IMR-90 (cell line): ENCODE results near the gene IL18. TPM values are rescaled to one million over a fixed set of nuclear protein-coding genes. Genes with fewer than 3 reads are reported as not detected.

ENCODE experiments used
- ATAC-seq: fragments of 200-7000 bp; cut with Tn5 transposase; 2 replicates; pipeline ENCODE4 v1.9.1; 2020; ENCODE audit warnings: low read depth, mild to moderate bottlenecking, moderate library complexity
- BruUV-seq: library from RNA; stranded (reverse); fragments of 400-500 nt; replicated peaks from 2 replicates; lab custom pipeline; 2021; lab: Mats Ljungman, UMichigan
- CTCF ChIA-PET: fragments of 300-600 bp; formaldehyde crosslinking; extraction: SDS; loops from one replicate; lab custom pipeline; 2021; ENCODE audit warnings: antibody characterized with exemption; lab: Yijun Ruan, JAX
- POLR2A ChIA-PET: fragments of 300-600 bp; sonication (Branson Sonifier 250); formaldehyde crosslinking; loops from one replicate; lab custom pipeline; 2022; ENCODE audit warnings: antibody characterized with exemption; ENCODE audit not compliant: unreplicated experiment; lab: Charles Lee
- DNase-seq: peaks from one replicate; pipeline ENCODE4 v3.0.0; 2013
- H2AFZ ChIP-seq: replicated peaks from 2 replicates; pipeline ENCODE3; 2013; ENCODE audit warnings: low read length, mild to moderate bottlenecking; ENCODE audit not compliant: poor library complexity
- H2AK5ac ChIP-seq: 2 replicates; pipeline ENCODE4 v1.6.1; 2013; ENCODE audit warnings: low read depth, low read length, inconsistent platforms
- H2AK9ac ChIP-seq: replicated peaks from 2 replicates; pipeline ENCODE3; 2013; ENCODE audit warnings: mild to moderate bottlenecking, low read depth, low read length, moderate library complexity; ENCODE audit not compliant: poor library complexity
- H2BK120ac ChIP-seq: 2 replicates; pipeline ENCODE4 v1.6.1; 2013; ENCODE audit warnings: low read depth, low read length, inconsistent platforms
- H2BK15ac ChIP-seq: 3 replicates; pipeline ENCODE4 v1.6.1; 2013; ENCODE audit warnings: low read depth, low read length, inconsistent platforms
- H2BK20ac ChIP-seq: 2 replicates; pipeline ENCODE4 v1.6.1; 2013; ENCODE audit warnings: low read depth, mild to moderate bottlenecking, inconsistent platforms, low read length, moderate library complexity
- H2BK5ac ChIP-seq: 2 replicates; pipeline ENCODE4 v1.6.1; 2013; ENCODE audit warnings: mild to moderate bottlenecking, low read depth, low read length, inconsistent platforms; ENCODE audit not compliant: poor library complexity, severe bottlenecking
- H3K14ac ChIP-seq: replicated peaks from 2 replicates; pipeline ENCODE4 v1.6.1; 2013; ENCODE audit warnings: low read depth, low read length, inconsistent platforms
- H3K18ac ChIP-seq: 2 replicates; pipeline ENCODE4 v1.6.1; 2013; ENCODE audit warnings: low read depth, low read length, control low read depth
- H3K23ac ChIP-seq: 2 replicates; pipeline ENCODE4 v1.6.1; 2013; ENCODE audit warnings: low read depth, low read length, inconsistent platforms
- H3K27ac ChIP-seq: 2 replicates; pipeline ENCODE4 v1.5.1; 2013; ENCODE audit warnings: mild to moderate bottlenecking, control low read depth, low read length; ENCODE audit not compliant: insufficient read depth
- H3K27me3 ChIP-seq: 2 replicates; pipeline ENCODE4 v1.6.1; 2013; ENCODE audit warnings: low read length; ENCODE audit not compliant: control insufficient read depth, insufficient read depth
- H3K36me3 ChIP-seq: 2 replicates; pipeline ENCODE4 v1.6.1; 2013; ENCODE audit warnings: low read length, mixed read lengths; ENCODE audit not compliant: control insufficient read depth, insufficient read depth
- H3K4ac ChIP-seq: 2 replicates; pipeline ENCODE4 v1.6.1; 2013; ENCODE audit warnings: low read depth, low read length, inconsistent platforms
- H3K4me1 ChIP-seq: 2 replicates; pipeline ENCODE4 v1.6.1; 2013; ENCODE audit warnings: low read length, mixed read lengths; ENCODE audit not compliant: control insufficient read depth, insufficient read depth
- H3K4me2 ChIP-seq: 2 replicates; pipeline ENCODE4 v1.6.1; 2013; ENCODE audit warnings: low read depth, mild to moderate bottlenecking, control low read depth, low read length, moderate library complexity
- H3K4me3 ChIP-seq: 2 replicates; pipeline ENCODE4 v1.5.1; 2013; ENCODE audit warnings: low read depth, mild to moderate bottlenecking, control low read depth, low read length, moderate library complexity; ENCODE audit not compliant: insufficient read depth
- H3K56ac ChIP-seq: 2 replicates; pipeline ENCODE4 v1.6.1; 2013; ENCODE audit warnings: low read length, inconsistent platforms; ENCODE audit not compliant: insufficient read depth; ENCODE audit errors: extremely low read depth
- H3K79me1 ChIP-seq, 2 experiments: 2 replicates each; pipeline ENCODE4 v1.6.1; 2013; ENCODE audit warnings: low read length in 2 of 2, inconsistent platforms in 1 of 2, low read depth in 1 of 2
- H3K9ac ChIP-seq: 2 replicates; pipeline ENCODE4 v1.6.1; 2013; ENCODE audit warnings: low read depth, low read length, control low read depth
- H3K9me1 ChIP-seq: 2 replicates; pipeline ENCODE4 v1.6.1; 2013; ENCODE audit warnings: low read length, inconsistent platforms; ENCODE audit not compliant: insufficient read depth
- H3K9me3 ChIP-seq: 2 replicates; pipeline ENCODE4 v1.6.1; 2013; ENCODE audit warnings: low read length; ENCODE audit not compliant: control insufficient read depth, insufficient read depth
- H4K20me1 ChIP-seq: 2 replicates; pipeline ENCODE4 v1.6.1; 2013; ENCODE audit warnings: low read length, inconsistent platforms; ENCODE audit not compliant: insufficient read depth
- H4K5ac ChIP-seq: 2 replicates; pipeline ENCODE4 v1.6.1; 2013; ENCODE audit warnings: mild to moderate bottlenecking, low read depth, low read length, control low read depth
- H4K8ac ChIP-seq, 2 experiments: 2 replicates each; pipeline ENCODE4 v1.6.1; 2013; ENCODE audit warnings: low read depth in 2 of 2, low read length in 2 of 2, control low read depth in 1 of 2, inconsistent platforms in 1 of 2
- H4K91ac ChIP-seq: 2 replicates; pipeline ENCODE4 v1.6.1; 2013; ENCODE audit warnings: low read depth, low read length, inconsistent platforms; ENCODE audit not compliant: insufficient read depth
- CEBPB ChIP-seq: IDR thresholded peaks from 2 replicates; pipeline ENCODE4 v1.6.1; 2012; ENCODE audit warnings: low read depth, low read length, improper control_type of control experiment
- FOS ChIP-seq: fragments of 150-350 bp; IDR thresholded peaks from 2 replicates; pipeline ENCODE4 v1.6.1; 2016; ENCODE audit warnings: low read depth, low read length
- WGBS, 2 experiments: methylation state at CpG; one replicate each; pipeline versions ENCODE4 v1.1.5 to v1.1.7; 2013; ENCODE audit warnings: missing lambda C conversion rate in 2 of 2; ENCODE audit not compliant: insufficient read length in 1 of 2; ENCODE audit errors: extremely low coverage in 2 of 2; 5-methylcytosine and 5-hydroxymethylcytosine counted together
- dilution Hi-C: fragments of 300-500 bp; cut with HindIII; formaldehyde crosslinking; loops from one replicate; pipeline ENCODE4 v1.14.3; 2018; ENCODE audit warnings: low sequenced_read_pairs; ENCODE audit not compliant: unreplicated experiment
- in situ Hi-C: fragments of 300-500 bp; cut with MboI; formaldehyde crosslinking; loops from 3 replicates; pipeline ENCODE4 v1.14.3; 2019; ENCODE audit warnings: low sequenced_read_pairs, inconsistent platforms, mixed read lengths
- intact Hi-C: fragments of 100-400 bp; cut with micrococcal nuclease; formaldehyde crosslinking; loops from 2 replicates; pipeline ENCODE4 v1.10.0; 2022
- polyA plus RNA-seq, 3 experiments: library from polyadenylated mRNA; depleted of rRNA; stranded (reverse); fragments of >200 nt; gene quantifications; 2 replicates each; pipeline ENCODE4 v1.2.3, GENCODE V29; 2012; ENCODE audit warnings: low replicate concordance in 1 of 3
- total RNA-seq: library from RNA; depleted of rRNA; stranded (reverse); fragments of >200 nt; gene quantifications from 2 replicates; pipeline ENCODE4 v1.2.3, GENCODE V29; 2012

Gene IL18
- total and polyA plus RNA-seq, 2 of the 4 experiments (the other 2 are of a cell fraction) = 0.54 to 0.96 TPM

DNA sequence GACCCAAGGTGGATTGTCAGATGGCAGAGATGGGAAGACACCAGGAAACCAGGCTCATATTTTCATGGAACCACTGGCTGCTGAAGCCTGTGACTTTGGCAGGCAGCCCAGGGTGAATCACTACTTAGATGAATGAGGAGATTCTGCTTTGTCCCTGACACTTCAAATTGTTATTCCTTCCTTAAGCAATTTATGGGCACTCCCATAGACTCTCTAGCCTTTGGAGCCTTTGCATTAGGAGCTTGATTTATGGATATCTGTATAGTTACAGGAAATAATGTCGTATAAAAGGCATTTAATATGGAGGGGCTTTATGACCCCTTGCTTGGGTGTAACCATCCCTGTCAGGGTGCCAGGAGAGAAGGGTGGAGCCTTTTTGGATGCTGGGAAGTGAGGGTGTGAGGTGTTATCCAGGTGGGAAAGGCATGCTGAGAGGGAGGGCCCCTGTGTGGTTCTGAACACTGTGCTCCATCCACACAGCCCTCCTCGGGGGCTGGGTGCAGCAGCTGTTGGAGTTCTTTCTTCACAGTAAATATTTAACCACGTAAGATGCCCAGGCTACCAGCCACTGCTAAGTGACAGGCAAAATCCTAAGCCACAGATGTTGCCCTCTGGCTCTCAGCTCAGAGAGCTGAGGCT lies 35.3 kb downstream of the IL18 start:
- no CpG with 5 or more reads among the region's 3 CpGs for WGBS, 2 experiments
- in situ Hi-C loops = no loop called here
- DNase-seq (peak; percentile 85), ATAC-seq (peak; percentile 90)
- Histone ChIP-seq H3K9me3 (no peaks in the 10 kb centered on the region), H3K14ac (peak overlapping the region; percentile 16; the same call in 1 of the 2 replicates), H2BK15ac (peak overlapping the region; percentile 40; the same call in 1 of the 3 replicates), H4K20me1 (no peaks in the 10 kb centered on the region), H4K8ac (0 out of 4 replicates have a peak overlapping the region, but pooled peaks of 1 of the 2 experiments have one; percentile 19), H3K56ac (no peak overlapping the region), H2AK9ac (no peak overlapping the region), H2BK20ac (peak overlapping the region; percentile 44; the same call in 1 of the 2 replicates), H2BK120ac (peak overlapping the region; percentile 49; the same call in 1 of the 2 replicates), H3K9me1 (peaks cover 6% of the 10 kb centered on the region), H2AFZ (peak overlapping the region; percentile 51), H3K79me1 (no peaks in the 10 kb centered on the region), H3K18ac (no peak overlapping the region), H3K4ac (peak overlapping the region; percentile 52), H4K91ac (peak overlapping the region; percentile 25; the same call in 1 of the 2 replicates), H3K4me3 (no peak overlapping the region), H3K4me1 (peaks cover 7% of the 10 kb centered on the region), H3K27ac (no peak overlapping the region), H3K9ac (no peak overlapping the region), H3K36me3 (no peaks in the 10 kb centered on the region), H3K23ac (peak overlapping the region; percentile 9; the same call in 1 of the 2 replicates), H3K4me2 (no peak overlapping the region), H2AK5ac (peak overlapping the region; percentile 81), H4K5ac (no peak overlapping the region), H2BK5ac (no peak overlapping the region), H3K27me3 (no peaks in the 10 kb centered on the region)
- BruUV-seq = no TSS peak
- ChIA-PET POLR2A (no interaction called here), CTCF (interaction anchor here (1.8 kb wide), 1 partner anchor 15 kb away, joined by 5 read pairs; no protein-coding TSS in a partner anchor)
- dilution Hi-C loops = no loop called here
- intact Hi-C loops = no loop called here
- TF ChIP-seq FOS = no peak
- peak; percentile 46; the same call in 1 of the 2 replicates for TF ChIP-seq CEBPB
